Measurements from ENCODE around the gene INHA.

INHA gene

GRCh38 chr2:219561179-219562048 lies 10.7 kb upstream of the INHA start:
- no peaks in the 10 kb centered on the region for H3K9me3 ChIP-seq
- H3K4me1 ChIP-seq = no peaks in the 10 kb centered on the region
- no peaks in the 10 kb centered on the region for H3K27me3 ChIP-seq
- H3K36me3 ChIP-seq = peaks cover 5 to 86% (median 27%) of the 10 kb centered on the region in 3 donors
- no peak for DNase-seq
- H3K4me3 ChIP-seq = no peak overlapping the region
- intact Hi-C loops (cut with DNase I; ENCODE audit: low total_unique reads) = no loop called here
- no peak overlapping the region for H3K27ac ChIP-seq
- TF ChIP-seq CTCF (IDR thresholded peaks at IDR 0.05) = no peak

- no peak for DNase-seq
Measured at GRCh38 chr2:219562049-219563020, 9.8 kb upstream of the INHA start.

GRCh38 chr2:219563271-219563928 lies 8.7 kb upstream of the INHA start:
- H3K27me3 ChIP-seq = no peaks in the 10 kb centered on the region
- intact Hi-C loops (cut with DNase I; ENCODE audit: low total_unique reads) = no loop called here
- peaks cover 5 to 84% (median 27%) of the 10 kb centered on the region in 3 donors for H3K36me3 ChIP-seq
- DNase-seq = no peak
- H3K4me3 ChIP-seq = no peak overlapping the region
- no peaks in the 10 kb centered on the region for H3K4me1 ChIP-seq
- no peak for TF ChIP-seq CTCF (IDR thresholded peaks at IDR 0.05)
- H3K27ac ChIP-seq = no peak overlapping the region
- no peaks in the 10 kb centered on the region for H3K9me3 ChIP-seq

More at GRCh38 chr2:219562049-219563020, 9.8 kb upstream of the INHA start:
- no peaks in the 10 kb centered on the region for H3K9me3 ChIP-seq
- no peak overlapping the region for H3K4me3 ChIP-seq
- no peak overlapping the region for H3K27ac ChIP-seq
- intact Hi-C loops (cut with DNase I; ENCODE audit: low total_unique reads) = no loop called here
- H3K36me3 ChIP-seq = peaks cover 5 to 86% (median 27%) of the 10 kb centered on the region in 3 donors
- no peak for TF ChIP-seq CTCF (IDR thresholded peaks at IDR 0.05)
- no peaks in the 10 kb centered on the region for H3K27me3 ChIP-seq
- no peaks in the 10 kb centered on the region for H3K4me1 ChIP-seq

GRCh38 chr2:219565130-219566080 lies 6.7 kb upstream of the INHA start:
- no peak overlapping the region for H3K27ac ChIP-seq
- H3K36me3 ChIP-seq = peaks cover 5 to 73% (median 27%) of the 10 kb centered on the region in 3 donors
- TF ChIP-seq CTCF (IDR thresholded peaks at IDR 0.05) = no peak
- no peak for DNase-seq
- no peaks in the 10 kb centered on the region for H3K27me3 ChIP-seq
- no peak overlapping the region for H3K4me3 ChIP-seq
- H3K4me1 ChIP-seq = peaks cover 0 to 13% (median 7%) of the 10 kb centered on the region in 4 donors
- H3K9me3 ChIP-seq = no peaks in the 10 kb centered on the region
- intact Hi-C loops (cut with DNase I; ENCODE audit: low total_unique reads) = no loop called here
